Measurements from ENCODE around the gene ENAH. TPM values are rescaled to one million over a fixed set of nuclear protein-coding genes. Genes with fewer than 3 reads are reported as not detected.

The ENAH gene
- total RNA-seq, 1 experiment from 2014 or later: 420 TPM

DNA sequence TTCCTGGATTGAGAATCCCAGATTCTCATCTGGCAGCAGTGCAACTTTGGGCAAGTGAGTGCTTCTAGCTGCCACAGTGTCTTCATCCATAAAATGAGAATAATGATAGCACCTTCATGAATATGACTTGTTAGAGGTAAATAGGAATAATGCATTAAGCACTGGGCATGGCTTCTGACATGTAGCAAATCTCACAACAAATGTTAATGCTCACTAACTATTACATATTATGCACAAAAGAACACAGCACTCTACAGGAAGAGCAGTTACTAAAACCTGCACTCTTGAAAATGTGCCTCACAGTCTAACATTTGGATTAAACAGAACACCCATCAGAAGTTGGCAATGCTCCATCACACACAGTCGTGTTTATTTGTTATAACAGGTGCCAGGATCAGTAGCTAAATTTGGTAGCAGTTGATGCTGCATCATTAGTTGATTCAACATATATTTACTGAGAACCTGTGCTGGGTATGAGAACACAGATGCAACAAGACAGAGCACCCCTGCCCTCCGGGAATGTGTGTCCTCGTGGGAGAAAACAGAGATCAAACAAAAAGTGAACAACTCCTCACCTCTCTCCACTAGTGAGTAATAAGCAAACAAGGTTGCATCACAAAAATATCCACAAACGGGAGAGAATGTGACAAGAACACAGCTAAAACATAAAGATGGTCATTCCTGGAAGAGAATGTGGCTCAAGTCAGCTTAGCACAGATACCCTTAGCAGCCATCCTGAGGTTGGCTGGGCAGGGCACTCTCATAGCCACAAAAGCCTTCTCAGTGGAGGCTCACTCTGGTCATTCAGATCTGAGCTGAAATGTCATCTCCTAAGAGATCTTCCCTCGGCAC is 198.9 kb downstream of the ENAH start:
- H3K9me3 Mint-ChIP-seq (ENCODE audit: unreplicated experiment): no peaks in the 10 kb centered on the region
- H3K4me1 Mint-ChIP-seq (ENCODE audit: insufficient read depth, unreplicated experiment): peaks cover 61% of the 10 kb centered on the region
- peak overlapping the region; percentile 60 for H3K27ac Mint-ChIP-seq (ENCODE audit: low read depth, unreplicated experiment)
- TF ChIP-seq, protein P1, sequence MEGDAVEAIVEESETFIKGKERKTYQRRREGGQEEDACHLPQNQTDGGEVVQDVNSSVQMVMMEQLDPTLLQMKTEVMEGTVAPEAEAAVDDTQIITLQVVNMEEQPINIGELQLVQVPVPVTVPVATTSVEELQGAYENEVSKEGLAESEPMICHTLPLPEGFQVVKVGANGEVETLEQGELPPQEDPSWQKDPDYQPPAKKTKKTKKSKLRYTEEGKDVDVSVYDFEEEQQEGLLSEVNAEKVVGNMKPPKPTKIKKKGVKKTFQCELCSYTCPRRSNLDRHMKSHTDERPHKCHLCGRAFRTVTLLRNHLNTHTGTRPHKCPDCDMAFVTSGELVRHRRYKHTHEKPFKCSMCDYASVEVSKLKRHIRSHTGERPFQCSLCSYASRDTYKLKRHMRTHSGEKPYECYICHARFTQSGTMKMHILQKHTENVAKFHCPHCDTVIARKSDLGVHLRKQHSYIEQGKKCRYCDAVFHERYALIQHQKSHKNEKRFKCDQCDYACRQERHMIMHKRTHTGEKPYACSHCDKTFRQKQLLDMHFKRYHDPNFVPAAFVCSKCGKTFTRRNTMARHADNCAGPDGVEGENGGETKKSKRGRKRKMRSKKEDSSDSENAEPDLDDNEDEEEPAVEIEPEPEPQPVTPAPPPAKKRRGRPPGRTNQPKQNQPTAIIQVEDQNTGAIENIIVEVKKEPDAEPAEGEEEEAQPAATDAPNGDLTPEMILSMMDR (IDR thresholded peaks at IDR 0.05; ENCODE audit: unreplicated experiment): no peak
- peak; percentile 97 for DNase-seq (ENCODE audit: unreplicated experiment)
- intact Hi-C loops (cut with micrococcal nuclease): no loop called here
- POLR2A ChIA-PET: interaction anchor here (0.6 to 20.7 kb wide), 29 partner anchors 9 to 629 kb away, joined by 3 to 611 read pairs (median 4); partner anchors contain the start of genes H3-3A, LBR, PYCR2 and TMEM63A
- CTCF ChIA-PET: interaction anchor here (0.6 to 2.3 kb wide), 13 partner anchors 9 to 520 kb away, joined by 3 to 17 read pairs (median 4); no protein-coding TSS in a partner anchor
- BruUV-seq (replicated peaks): no TSS peak
- H3K36me3 Mint-ChIP-seq (ENCODE audit: insufficient read depth, unreplicated experiment): peaks cover 9% of the 10 kb centered on the region
- no peaks in the 10 kb centered on the region for H3K27me3 Mint-ChIP-seq (ENCODE audit: insufficient read depth, unreplicated experiment)
- H3K4me3 Mint-ChIP-seq (ENCODE audit: unreplicated experiment): peak overlapping the region; percentile 2

DNA sequence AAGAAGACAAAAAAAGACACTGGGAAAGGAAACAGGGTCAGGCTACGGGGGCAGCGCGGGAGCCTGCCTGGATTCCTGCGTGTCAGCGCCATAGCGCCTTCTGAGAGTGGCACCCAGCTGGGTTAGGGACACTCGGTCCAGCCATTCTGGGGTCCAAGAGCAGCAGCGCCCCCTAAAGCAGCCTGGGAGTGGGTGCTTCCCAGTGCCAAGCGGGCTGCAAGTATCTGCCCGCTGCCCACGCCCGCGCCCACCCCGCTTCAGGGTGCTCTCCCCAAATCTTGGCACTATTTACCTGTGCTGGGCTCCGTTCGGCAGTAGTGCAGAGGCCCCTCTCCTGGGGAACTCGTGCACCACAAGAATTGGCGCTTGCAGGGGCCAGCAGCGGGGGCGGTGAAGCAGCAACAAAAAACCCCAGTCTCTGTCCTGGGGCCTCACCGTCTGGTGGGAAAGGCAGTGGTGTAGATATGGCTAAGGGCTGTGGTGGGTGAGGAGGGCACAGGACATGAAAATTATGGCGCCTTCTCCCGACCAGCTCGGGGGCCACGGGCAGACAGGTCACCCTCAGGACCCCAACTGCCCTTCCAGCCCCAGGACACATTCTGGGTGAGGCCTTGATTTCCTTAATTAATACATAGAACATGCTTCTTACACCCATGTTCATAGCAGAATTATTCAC is 200.9 kb downstream of the ENAH start:
- Mint-ChIP-seq H3K36me3 (ENCODE audit: insufficient read depth, unreplicated experiment) (peaks cover 11% of the 10 kb centered on the region), H3K27ac (ENCODE audit: low read depth, unreplicated experiment) (no peak overlapping the region), H3K4me1 (ENCODE audit: insufficient read depth, unreplicated experiment) (peaks cover 51% of the 10 kb centered on the region), H3K4me3 (ENCODE audit: unreplicated experiment) (no peak overlapping the region), H3K27me3 (ENCODE audit: insufficient read depth, unreplicated experiment) (no peaks in the 10 kb centered on the region), H3K9me3 (ENCODE audit: unreplicated experiment) (no peaks in the 10 kb centered on the region)
- CTCF ChIA-PET: interaction anchor here (0.5 to 4.2 kb wide), 4 partner anchors 23 to 133 kb away, joined by 3 to 29 read pairs (median 6); no protein-coding TSS in a partner anchor
- TF ChIP-seq, protein P1 (IDR thresholded peaks at IDR 0.05; ENCODE audit: unreplicated experiment): no peak
- POLR2A ChIA-PET: interaction anchor here (0.7 to 20.7 kb wide), 3 partner anchors 9 to 470 kb away, joined by 3 to 611 read pairs (median 48); partner anchors contain the start of gene LBR
- intact Hi-C loops (cut with micrococcal nuclease): no loop called here
- BruUV-seq (replicated peaks): no TSS peak
- DNase-seq (ENCODE audit: unreplicated experiment): no peak

DNA sequence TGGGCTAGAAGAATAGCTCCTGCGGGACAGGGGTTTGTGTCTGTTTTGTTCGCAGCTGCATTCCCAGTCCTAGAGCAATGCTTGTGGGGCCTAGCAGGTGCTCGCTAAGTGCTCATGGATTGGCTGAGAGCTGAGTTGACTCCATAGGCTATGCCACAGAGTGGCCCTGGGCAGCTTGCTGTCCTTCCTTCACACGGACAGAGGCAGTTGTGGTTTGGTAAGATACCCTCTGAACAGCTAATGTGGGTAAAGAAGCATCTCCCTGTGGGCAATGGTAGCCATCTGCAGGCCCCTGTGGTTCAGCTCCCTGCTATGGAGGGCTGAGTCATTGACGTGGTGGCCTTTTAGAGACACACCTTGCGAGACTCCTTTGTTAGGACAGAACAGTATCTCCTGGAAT is 201.6 kb downstream of the ENAH start:
- no TSS peak for BruUV-seq (replicated peaks)
- no peak for DNase-seq (ENCODE audit: unreplicated experiment)
- Mint-ChIP-seq H3K27me3 (ENCODE audit: insufficient read depth, unreplicated experiment) (no peaks in the 10 kb centered on the region), H3K9me3 (ENCODE audit: unreplicated experiment) (no peaks in the 10 kb centered on the region), H3K4me1 (ENCODE audit: insufficient read depth, unreplicated experiment) (peaks cover 54% of the 10 kb centered on the region), H3K27ac (ENCODE audit: low read depth, unreplicated experiment) (no peak overlapping the region), H3K36me3 (ENCODE audit: insufficient read depth, unreplicated experiment) (peaks cover 11% of the 10 kb centered on the region), H3K4me3 (ENCODE audit: unreplicated experiment) (no peak overlapping the region)
- intact Hi-C loops (cut with micrococcal nuclease): no loop called here
- ChIA-PET POLR2A (interaction anchor here (0.7 to 20.7 kb wide), 4 partner anchors 10 to 611 kb away, joined by 3 to 611 read pairs (median 26); partner anchors contain the start of genes H3-3A and LBR), CTCF (interaction anchor here (0.5 to 4.2 kb wide), 4 partner anchors 24 to 133 kb away, joined by 3 to 29 read pairs (median 6); no protein-coding TSS in a partner anchor)
- TF ChIP-seq, protein P1 (IDR thresholded peaks at IDR 0.05; ENCODE audit: unreplicated experiment): no peak

Measured in MCF 10A (cell line).